Stomach (tissue), 9 donors: ENCODE data around the gene NPC2. TPM values are rescaled to one million over a fixed set of nuclear protein-coding genes. Genes with fewer than 3 reads are reported as not detected.
"Not testable (repeated sequence)": the region's sequence is repeated elsewhere in the genome, so short reads cannot be mapped to it uniquely, and the experiment has no call there.

ENCODE experiments used
- DNase-seq, 2 donors: peaks; one replicate each; pipeline versions ENCODE4 v3.0.0 to v3.0.0-alpha.2; 2013 to 2019
- H3K27ac ChIP-seq, 5 donors: fragments of 200-600 bp in 4 of 5; sonication (generic) in 4 of 5; one replicate each; pipeline ENCODE4 v1.5.1; 2013 to 2019; ENCODE audit warnings: mild to moderate bottlenecking in 1 of 5, moderate library complexity in 1 of 5
- H3K27me3 ChIP-seq, 3 donors: fragments of 200-600 bp; sonication (generic); one replicate each; pipeline ENCODE4 v1.5.1; 2017 to 2019; ENCODE audit warnings: mixed run types in 1 of 3
- H3K36me3 ChIP-seq, 4 donors: fragments of 200-600 bp; sonication (generic); 1 replicate in 3 of 4; 2 replicates in 1 of 4; pipeline ENCODE4 v1.5.1; 2016 to 2019
- H3K4me1 ChIP-seq, 4 donors: fragments of 200-600 bp; sonication (generic); one replicate each; pipeline ENCODE4 v1.5.1; 2016 to 2019
- H3K4me3 ChIP-seq, 4 donors: fragments of 200-600 bp; sonication (generic) in 3 of 4; one replicate each; pipeline ENCODE4 v1.5.1; 2016 to 2019; ENCODE audit warnings: mild to moderate bottlenecking in 1 of 4
- H3K9me3 ChIP-seq, 4 donors: fragments of 200-600 bp; sonication (generic); one replicate each; pipeline ENCODE4 v1.5.1; 2016 to 2019
- CTCF ChIP-seq, 7 experiments: fragments of 450-650 bp in 4 of 7; fragments of 200-600 bp in 3 of 7; sonication (generic) in 3 of 7; IDR thresholded peaks; one replicate each; pipeline ENCODE4 v1.5.1; 2016 to 2019; ENCODE audit warnings: antibody characterized with exemption in 7 of 7, control low read depth in 2 of 7, mild to moderate bottlenecking in 1 of 7
- EP300 ChIP-seq: sonication (generic); formaldehyde crosslinking; IDR thresholded peaks from one replicate; pipeline ENCODE4 v1.6.1; 2017; ENCODE audit warnings: antibody characterized with exemption
- POLR2A ChIP-seq, 4 donors: fragments of 450-650 bp; IDR thresholded peaks; one replicate each; pipeline ENCODE4 v1.6.1; 2016; ENCODE audit warnings: antibody characterized with exemption in 4 of 4, control low read depth in 2 of 4, mild to moderate bottlenecking in 1 of 4, moderate library complexity in 1 of 4
- POLR2AphosphoS5 ChIP-seq, 3 donors: sonication (generic); formaldehyde crosslinking; IDR thresholded peaks; one replicate each; pipeline ENCODE4 v1.6.1; 2016; ENCODE audit warnings: antibody characterized with exemption in 3 of 3
- WGBS, 5 donors: extraction: QIAGEN DNeasy Blood & Tissue Kit in 3 of 5; methylation state at CpG; one replicate each; pipeline versions ENCODE4 v1.1.5 to v1.1.7; 2013 to 2018; 5-methylcytosine and 5-hydroxymethylcytosine counted together
- intact Hi-C: fragments of 100-400 bp; cut with DNase I; formaldehyde crosslinking; loops from one replicate; pipeline ENCODE4 v1.15.1; 2023; ENCODE audit warnings: low total_unique reads
- polyA plus RNA-seq, 3 donors: library from polyadenylated mRNA; stranded (reverse); fragments of 200-250 nt; gene quantifications; one replicate each; pipeline ENCODE4 v1.2.3, GENCODE V29; 2013
- total RNA-seq, 5 donors: library from RNA; depleted of rRNA; stranded (reverse); fragments of >200 nt; gene quantifications; one replicate each; pipeline versions ENCODE4 v1.1.0 to v1.2.3, GENCODE V29; 2014 to 2016
- donor health status: healthy with polysubstance abuse.
- donor health status: Bipolar disorder and iron deficiency.
- donor health status: healthy.

Gene NPC2
- total and polyA plus RNA-seq, 8 donors: 62.6 to 186 (median 129) TPM

DNA sequence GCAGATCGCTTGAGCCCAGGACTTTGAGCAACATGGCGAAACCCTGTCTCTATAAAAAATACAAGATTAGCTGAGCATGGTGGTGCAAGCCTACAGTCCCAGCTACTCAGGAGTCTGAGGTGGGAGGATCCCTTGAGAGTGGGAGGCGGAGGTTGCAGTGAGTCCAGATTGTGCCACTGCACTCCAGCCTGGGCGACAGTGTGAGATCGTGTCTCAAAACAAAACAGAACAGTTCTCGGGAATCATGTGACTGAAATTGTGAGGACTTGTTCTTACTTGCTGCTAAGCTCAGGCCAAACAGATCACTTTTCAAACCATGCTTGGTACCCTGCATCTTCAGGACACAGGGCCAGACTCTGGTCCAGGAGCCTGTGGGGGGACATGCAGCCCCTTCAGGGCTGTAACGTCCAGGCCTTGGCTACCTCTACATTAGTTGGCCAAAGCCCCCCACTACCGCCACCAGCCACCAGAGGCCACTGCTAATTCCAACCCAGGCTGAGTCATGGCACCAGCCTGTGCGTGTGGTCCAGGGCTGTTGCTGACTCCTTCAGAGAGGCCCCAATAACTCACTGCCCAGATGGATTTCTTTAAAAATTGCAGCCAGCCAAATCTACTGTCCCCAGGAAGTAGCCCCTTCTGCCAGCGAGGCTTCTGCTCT lies 33.7 kb downstream of the NPC2 start:
- 70 to 73% (median 71%) methylated on average over 10 of the region's 10 CpGs for WGBS, 5 donors
- Histone ChIP-seq H3K9me3 (peaks cover 0 to under 1% (median 0%) of the 10 kb centered on the region in 4 donors), H3K27me3 (peaks cover 0 to 12% (median 0%) of the 10 kb centered on the region in 3 donors), H3K27ac (no peak overlapping the region), H3K4me1 (no peaks in the 10 kb centered on the region), H3K4me3 (no peak overlapping the region), H3K36me3 (no peaks in the 10 kb centered on the region)
- peak in 1 of 2 donors; percentile 46 for DNase-seq
- intact Hi-C loops: no loop called here
- no peak for TF ChIP-seq EP300
- peak in 3 of 7 experiments; percentile 32 to 46 (median 38) for TF ChIP-seq CTCF (IDR thresholded peaks at IDR 0.05)

DNA sequence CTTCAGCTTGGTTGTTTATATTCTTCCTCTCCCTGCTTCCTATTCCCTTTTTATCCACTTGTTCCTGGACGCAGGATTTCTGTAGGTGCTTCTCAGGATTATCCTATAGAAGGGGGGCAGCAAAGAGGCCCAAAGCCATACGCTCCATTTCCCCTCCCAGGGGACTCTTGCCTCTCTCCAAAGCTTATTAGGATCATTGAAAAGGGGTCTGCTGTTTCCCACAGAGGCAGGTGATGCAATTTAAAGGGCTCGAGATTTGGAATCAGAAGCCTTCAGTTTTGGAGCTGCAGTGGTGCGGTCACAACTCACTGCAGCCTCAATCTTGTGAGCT lies 35.6 kb downstream of the NPC2 start:
- Histone ChIP-seq H3K9me3 (peaks cover 0 to 4% (median 0%) of the 10 kb centered on the region in 4 donors), H3K36me3 (no peaks in the 10 kb centered on the region), H3K27ac (no peak overlapping the region), H3K4me1 (no peaks in the 10 kb centered on the region), H3K27me3 (peaks cover 0 to 12% (median 0%) of the 10 kb centered on the region in 3 donors), H3K4me3 (no peak overlapping the region)
- WGBS, 5 donors: 70 to 81% (median 72%) methylated on average over 4 of the region's 4 CpGs
- TF ChIP-seq CTCF (IDR thresholded peaks at IDR 0.05) (no peak), EP300 (no peak), POLR2A (IDR thresholded peaks at IDR 0.05) (no peak), POLR2AphosphoS5 (IDR thresholded peaks at IDR 0.05) (no peak)
- intact Hi-C loops: no loop called here
- no peak for DNase-seq

DNA sequence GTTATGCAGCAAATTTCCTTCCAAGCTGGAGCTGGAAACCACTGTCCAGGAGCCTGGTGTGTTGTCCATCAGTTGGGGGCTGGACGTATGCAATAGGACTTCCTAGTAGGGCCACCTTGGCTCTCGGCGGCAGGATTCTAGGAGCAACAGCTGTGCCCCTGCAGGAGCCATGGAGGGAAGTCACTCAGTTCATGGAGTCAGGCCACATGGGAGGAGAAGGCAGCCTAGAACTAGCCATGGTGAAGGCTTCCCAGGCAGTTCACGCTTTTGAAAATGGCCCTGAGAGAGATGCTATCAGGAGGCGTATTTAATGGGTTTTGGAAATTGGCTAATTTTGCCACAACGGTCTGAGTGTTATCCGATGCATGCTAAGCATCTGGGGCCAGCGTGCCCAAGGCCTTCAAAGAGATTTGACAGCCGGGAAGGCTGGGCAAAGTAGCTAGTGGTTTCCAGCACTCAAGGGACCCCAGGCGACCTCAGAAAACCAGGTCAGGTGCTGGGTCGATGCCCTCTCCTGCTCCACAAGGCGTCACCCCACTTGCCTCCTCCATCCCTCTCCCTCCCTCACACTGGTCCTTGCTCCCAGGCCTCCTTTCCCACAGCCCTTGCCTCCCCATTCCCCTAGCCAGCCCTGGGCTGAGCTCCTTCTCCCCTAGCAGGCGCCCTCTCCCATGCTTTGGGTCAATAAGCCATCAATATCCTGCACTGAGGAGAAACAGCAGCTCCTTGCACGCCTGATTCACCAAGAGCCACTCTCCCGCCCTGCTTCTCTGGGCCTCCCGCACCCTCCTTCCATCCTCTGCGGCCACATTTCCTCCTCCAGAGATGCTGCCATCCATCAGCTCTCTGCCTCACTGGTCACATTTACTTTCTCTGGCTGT lies 36.2 kb downstream of the NPC2 start:
- 70 to 83% (median 78%) methylated on average over 15 to 17 of the region's 17 CpGs for WGBS, 5 donors
- intact Hi-C loops: no loop called here

GRCh38 chr14:74454397-74454796 lies 38.7 kb downstream of the NPC2 start:
- intact Hi-C loops, DNase-seq, H3K36me3 ChIP-seq, H3K9me3 ChIP-seq, H3K27ac ChIP-seq, H3K4me1 ChIP-seq, H3K4me3 ChIP-seq: not testable (repeated sequence)
- peaks cover 0 to 12% (median 0%) of the 10 kb centered on the region in 3 donors for H3K27me3 ChIP-seq
- 57 to 67% (median 60%) methylated on average over 5 of the region's 5 CpGs for WGBS, 5 donors

More for the DNA sequence above, 36.2 kb downstream of the NPC2 start:
- Histone ChIP-seq H3K9me3 (peaks cover 0 to 4% (median 0%) of the 10 kb centered on the region in 4 donors), H3K27me3 (peaks cover 0 to 12% (median 0%) of the 10 kb centered on the region in 3 donors), H3K4me3 (no peak overlapping the region), H3K27ac (no peak overlapping the region), H3K36me3 (no peaks in the 10 kb centered on the region), H3K4me1 (no peaks in the 10 kb centered on the region)
- DNase-seq: no peak
- TF ChIP-seq POLR2A (IDR thresholded peaks at IDR 0.05): no peak
- no peak for TF ChIP-seq CTCF (IDR thresholded peaks at IDR 0.05)
- no peak for TF ChIP-seq EP300
- TF ChIP-seq POLR2AphosphoS5 (IDR thresholded peaks at IDR 0.05): no peak
